ENCODE data around the gene PCDHA3. TPM values are rescaled to one million over a fixed set of nuclear protein-coding genes. Genes with fewer than 3 reads are reported as not detected.

The PCDHA3 gene
- total and polyA plus RNA-seq, 2 of the 8 experiments (the other 6 are each of a cell fraction or from before 2014, with no cell fraction given): 0.48 to 0.67 TPM

DNA sequence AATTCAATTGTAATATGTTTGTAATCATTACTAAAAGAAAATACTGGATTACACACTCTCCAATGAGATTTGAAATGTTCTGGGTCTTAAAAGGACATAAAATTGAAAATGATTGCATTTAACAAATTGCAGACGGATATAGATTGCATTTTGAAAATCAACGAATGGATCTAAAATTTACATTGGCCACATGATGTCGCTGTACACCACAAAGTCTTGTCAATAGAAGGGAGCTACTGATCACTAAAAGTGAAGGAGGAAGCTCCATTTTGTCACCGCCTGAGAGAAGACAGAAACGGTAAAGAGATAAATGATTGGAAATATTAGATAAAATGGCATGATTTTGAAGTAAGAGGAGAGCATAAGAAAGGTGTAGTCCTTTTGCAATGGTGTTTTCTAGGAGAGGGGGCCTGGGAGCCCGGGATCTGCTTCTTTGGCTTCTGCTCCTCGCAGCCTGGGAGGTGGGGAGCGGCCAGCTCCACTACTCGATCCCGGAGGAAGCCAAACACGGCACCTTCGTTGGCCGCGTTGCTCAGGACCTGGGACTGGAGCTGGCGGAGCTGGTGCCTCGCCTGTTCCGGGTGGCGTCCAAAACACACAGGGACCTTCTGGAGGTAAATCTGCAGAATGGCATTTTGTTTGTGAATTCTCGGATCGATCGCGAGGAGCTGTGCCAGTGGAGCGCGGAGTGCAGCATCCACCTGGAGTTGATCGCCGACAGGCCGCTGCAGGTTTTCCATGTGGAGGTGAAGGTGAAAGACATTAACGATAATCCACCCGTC is 14.8 kb upstream of the PCDHA3 start, which contains the start of gene PCDHA1:
Gene PCDHA1, plus strand, starts transcription at position 236 of the 782 bp plus-strand sequence.
- H3K23me2 ChIP-seq (ENCODE audit: low read depth, low read length): no peaks in the 10 kb centered on the region
- peaks cover 0 to 3% (median 0%) of the 10 kb centered on the region in 4 experiments; a peak in 1 of 8 replicates for H3K36me3 ChIP-seq (ENCODE audit: control insufficient read depth in 2 of 4, insufficient read depth in 4 of 4, low read length in 3 of 4)
- ChIA-PET CTCF (ENCODE audit: partially characterized antibody) (interaction anchor here (0.5 to 4.7 kb wide), 23 partner anchors 8 to 651 kb away, joined by 3 to 46 read pairs (median 4); partner anchors contain the start of genes PCDHA10, PCDHA11, PCDHA2 and PCDHA4), POLR2A (ENCODE audit: partially characterized antibody) (interaction anchor here (0.6 to 1.9 kb wide), 6 partner anchors 10 to 836 kb away, joined by 3 to 5 read pairs (median 4); partner anchors contain the start of genes PCDHA4 and PCDHA6)
- no peaks in the 10 kb centered on the region for H3K79me1 ChIP-seq (ENCODE audit: low read depth, low read length)
- no peak within 1 kb of the TSS for H3K9ac ChIP-seq (replicated peaks in 1 of 4; ENCODE audit: extremely low read depth in 1 of 4, low read depth in 3 of 4, low read length in 3 of 4)
- no peak for DNase-seq (ENCODE audit: low read depth in 1 of 2, low spot score in 2 of 2)
- TF ChIP-seq RNF2 (IDR thresholded peaks at IDR 0.05; ENCODE audit: borderline replicate concordance, low read depth, low read length, missing control alignments, poor library complexity, severe bottlenecking): no peak
- TF ChIP-seq RAD21 (IDR thresholded peaks at IDR 0.05 in 1 of 2, conservative IDR thresholded peaks at IDR 0.05 in 1 of 2; ENCODE audit: low read depth in 2 of 2, low read length in 2 of 2): peak; percentile 47 to 59
- TF ChIP-seq, protein P1, sequence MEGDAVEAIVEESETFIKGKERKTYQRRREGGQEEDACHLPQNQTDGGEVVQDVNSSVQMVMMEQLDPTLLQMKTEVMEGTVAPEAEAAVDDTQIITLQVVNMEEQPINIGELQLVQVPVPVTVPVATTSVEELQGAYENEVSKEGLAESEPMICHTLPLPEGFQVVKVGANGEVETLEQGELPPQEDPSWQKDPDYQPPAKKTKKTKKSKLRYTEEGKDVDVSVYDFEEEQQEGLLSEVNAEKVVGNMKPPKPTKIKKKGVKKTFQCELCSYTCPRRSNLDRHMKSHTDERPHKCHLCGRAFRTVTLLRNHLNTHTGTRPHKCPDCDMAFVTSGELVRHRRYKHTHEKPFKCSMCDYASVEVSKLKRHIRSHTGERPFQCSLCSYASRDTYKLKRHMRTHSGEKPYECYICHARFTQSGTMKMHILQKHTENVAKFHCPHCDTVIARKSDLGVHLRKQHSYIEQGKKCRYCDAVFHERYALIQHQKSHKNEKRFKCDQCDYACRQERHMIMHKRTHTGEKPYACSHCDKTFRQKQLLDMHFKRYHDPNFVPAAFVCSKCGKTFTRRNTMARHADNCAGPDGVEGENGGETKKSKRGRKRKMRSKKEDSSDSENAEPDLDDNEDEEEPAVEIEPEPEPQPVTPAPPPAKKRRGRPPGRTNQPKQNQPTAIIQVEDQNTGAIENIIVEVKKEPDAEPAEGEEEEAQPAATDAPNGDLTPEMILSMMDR (IDR thresholded peaks at IDR 0.05; ENCODE audit: control extremely low read depth in 1 of 3, insufficient read depth in 1 of 3, low read depth in 1 of 3, low read length in 3 of 3): peak in 2 of 3 experiments; percentile 35 to 37; a peak in 2 of 4 replicates
- no peak within 1 kb of the TSS for H4K5ac ChIP-seq (ENCODE audit: insufficient read length, low read depth, low read length)
- no peaks in the 10 kb centered on the region for H3K79me2 ChIP-seq (ENCODE audit: control insufficient read depth in 1 of 2, insufficient read depth in 2 of 2, low read length in 2 of 2)
- peaks cover 36 to 47% of the 10 kb centered on the region in 2 experiments for H3K9me3 ChIP-seq (ENCODE audit: insufficient read depth in 2 of 2, low read depth in 1 of 2, low read length in 1 of 2)
- H4K91ac ChIP-seq (replicated peaks; ENCODE audit: insufficient read length, low read length): no peak within 1 kb of the TSS
- no peak within 1 kb of the TSS for H3K27ac ChIP-seq (ENCODE audit: low read depth, low read length)
- WGBS, 2 experiments (ENCODE audit: extremely low coverage in 1 of 2, insufficient coverage in 1 of 2, insufficient read length in 1 of 2, insufficient replicate concordance in 2 of 2, low coverage in 1 of 2, low lambda C conversion rate in 2 of 2, missing lambda C conversion rate in 1 of 2): 91% methylated on average over 29 of the region's 29 CpGs; no CpG with 5 or more reads in 1 of the 2 experiments
- no peak within 1 kb of the TSS for H2BK15ac ChIP-seq (ENCODE audit: low read length)
- H2BK5ac ChIP-seq (ENCODE audit: low read depth, low read length): no peak within 1 kb of the TSS
- no peak within 1 kb of the TSS for H4K8ac ChIP-seq (ENCODE audit: extremely low read depth, insufficient read depth, low read length)
- no peaks in the 10 kb centered on the region for H3K4me1 ChIP-seq (replicated peaks in 1 of 4; ENCODE audit: control insufficient read depth in 3 of 4, insufficient read depth in 4 of 4, low read length in 3 of 4)
- no peak within 1 kb of the TSS for H2AK5ac ChIP-seq (ENCODE audit: low read depth, low read length)
- peak; percentile 74 for FAIRE-seq
- no peak within 1 kb of the TSS for H3K56ac ChIP-seq (replicated peaks; ENCODE audit: insufficient read length, low read depth, low read length)
- no peak within 1 kb of the TSS for H3K4ac ChIP-seq (replicated peaks; ENCODE audit: insufficient read length, low read depth, low read length)
- H3K18ac ChIP-seq (ENCODE audit: extremely low read depth, low read length): no peak within 1 kb of the TSS
- no peak within 1 kb of the TSS for H3K23ac ChIP-seq (ENCODE audit: insufficient read length)
- H2BK12ac ChIP-seq (ENCODE audit: low read depth, low read length): no peak within 1 kb of the TSS
- H4K20me1 ChIP-seq (replicated peaks in 1 of 2; ENCODE audit: control insufficient read depth in 1 of 2, insufficient read depth in 2 of 2, low read length in 2 of 2): no peaks in the 10 kb centered on the region
- no peak within 1 kb of the TSS for H3K14ac ChIP-seq (ENCODE audit: insufficient read length)
- H3K4me3 ChIP-seq (ENCODE audit: extremely low read depth in 1 of 4, insufficient read depth in 2 of 4, low read depth in 3 of 4, low read length in 4 of 4): no peak within 1 kb of the TSS
- H3K27me3 ChIP-seq (replicated peaks in 1 of 4; ENCODE audit: control insufficient read depth in 3 of 4, extremely low read depth in 1 of 4, insufficient read depth in 3 of 4, low read length in 3 of 4): no peaks in the 10 kb centered on the region
- no peak within 1 kb of the TSS for H2BK20ac ChIP-seq (ENCODE audit: low read length)
- no peak within 1 kb of the TSS for H3K4me2 ChIP-seq (ENCODE audit: insufficient read depth in 1 of 2, low read depth in 2 of 2, low read length in 2 of 2)
- H2AFZ ChIP-seq (ENCODE audit: low read length): peak within 1 kb of the TSS; percentile 63; the same call in 1 of the 2 replicates
- H2BK120ac ChIP-seq (replicated peaks; ENCODE audit: low read depth, low read length): no peak within 1 kb of the TSS
